HEK293 (cell line): ENCODE data around the gene LY86.

Experiments used
- CTCF ChIA-PET: fragments of 350-600 bp; formaldehyde crosslinking; extraction: SDS; loops from one replicate; lab custom pipeline; 2021; ENCODE audit warnings: antibody characterized with exemption; lab: Yijun Ruan, JAX
- POLR2A ChIA-PET: fragments of 300-600 bp; formaldehyde crosslinking; extraction: SDS; loops from one replicate; lab custom pipeline; 2020; ENCODE audit warnings: antibody characterized with exemption, inconsistent platforms; lab: Yijun Ruan, JAX
- H3K27ac ChIP-seq: fragments of 200-500 bp; sonication (Bioruptor generic); 2 replicates; pipeline ENCODE4 v1.5.1; 2014; ENCODE audit warnings: low read depth, low read length, control low read depth, inconsistent platforms; ENCODE audit errors: extremely low read depth
- H3K36me3 ChIP-seq, 2 experiments: fragments of 200-500 bp in 1 of 2; sonication (Bioruptor generic) in 1 of 2; 1 replicate in 1 of 2; 2 replicates in 1 of 2; pipeline ENCODE4 v1.5.1; 2014 to 2017; ENCODE audit warnings: inconsistent platforms in 2 of 2, low read length in 2 of 2; ENCODE audit not compliant: control insufficient read depth in 2 of 2, insufficient read depth in 1 of 2
- H3K4me1 ChIP-seq: fragments of 200-500 bp; sonication (Bioruptor generic); 2 replicates; pipeline ENCODE4 v1.5.1; 2014; ENCODE audit warnings: mild to moderate bottlenecking, low read length, inconsistent platforms; ENCODE audit not compliant: control insufficient read depth, insufficient read depth
- H3K4me3 ChIP-seq: 2 replicates; pipeline ENCODE4 v1.5.1; 2011; ENCODE audit warnings: low read depth, mild to moderate bottlenecking, control low read depth, low read length, moderate library complexity
- H3K9me3 ChIP-seq: fragments of 200-500 bp; sonication (Bioruptor generic); 2 replicates; pipeline ENCODE4 v1.5.1; 2014; ENCODE audit warnings: low read depth, low read length, inconsistent platforms; ENCODE audit not compliant: control insufficient read depth, insufficient read depth
- ATF2 ChIP-seq: fragments of 450-650 bp; formaldehyde crosslinking; IDR thresholded peaks from 2 replicates; pipeline ENCODE4 v1.5.1; 2016; ENCODE audit warnings: missing biosample characterization, missing genetic modification characterization, low read depth
- BCL11A ChIP-seq: fragments of 450-650 bp; formaldehyde crosslinking; IDR thresholded peaks from 2 replicates; pipeline ENCODE4 v1.5.1; 2016; ENCODE audit warnings: low read depth, missing biosample characterization, missing genetic modification characterization
- BCL11B ChIP-seq: fragments of 450-650 bp; formaldehyde crosslinking; IDR thresholded peaks from 2 replicates; pipeline ENCODE4 v1.5.1; 2016; ENCODE audit warnings: low read depth, missing biosample characterization, missing genetic modification characterization
- BCL6B ChIP-seq: fragments of 450-650 bp; formaldehyde crosslinking; IDR thresholded peaks from 2 replicates; pipeline ENCODE4 v1.5.1; 2017; ENCODE audit warnings: missing biosample characterization, missing genetic modification characterization
- GLI2 ChIP-seq: fragments of 450-650 bp; formaldehyde crosslinking; IDR thresholded peaks from 2 replicates; pipeline ENCODE4; 2017; ENCODE audit warnings: missing biosample characterization, missing genetic modification characterization, low read depth, borderline replicate concordance
- GLIS1 ChIP-seq: fragments of 450-650 bp; formaldehyde crosslinking; IDR thresholded peaks from 2 replicates; pipeline ENCODE4 v1.5.1; 2016; ENCODE audit warnings: missing biosample characterization, missing genetic modification characterization
- HOXA7 ChIP-seq: sonication (generic); formaldehyde crosslinking; IDR thresholded peaks from 2 replicates; pipeline ENCODE4 v1.8.1; 2022; ENCODE audit warnings: missing genetic modification reagents, borderline replicate concordance
- KLF7 ChIP-seq: fragments of 450-650 bp; formaldehyde crosslinking; IDR thresholded peaks from 2 replicates; pipeline ENCODE4 v1.5.1; 2016; ENCODE audit warnings: missing biosample characterization, missing genetic modification characterization, borderline replicate concordance
- TSHZ1 ChIP-seq: fragments of 450-650 bp; formaldehyde crosslinking; IDR thresholded peaks from 2 replicates; pipeline ENCODE4 v1.5.1; 2016; ENCODE audit warnings: missing biosample characterization, missing genetic modification characterization, borderline replicate concordance
- ZFP37 ChIP-seq: fragments of 450-650 bp; formaldehyde crosslinking; IDR thresholded peaks from 2 replicates; pipeline ENCODE4 v1.5.1; 2016; ENCODE audit warnings: missing biosample characterization, missing genetic modification characterization
- ZFP41 ChIP-seq: fragments of 450-650 bp; formaldehyde crosslinking; IDR thresholded peaks from 2 replicates; pipeline ENCODE4 v1.5.1; 2016; ENCODE audit warnings: missing biosample characterization, missing genetic modification characterization, borderline replicate concordance
- ZNF16 ChIP-seq: fragments of 450-650 bp; formaldehyde crosslinking; IDR thresholded peaks from 2 replicates; pipeline ENCODE4 v1.5.1; 2016; ENCODE audit warnings: low read depth, missing biosample characterization, missing genetic modification characterization
- ZNF211 ChIP-seq: fragments of 450-650 bp; formaldehyde crosslinking; IDR thresholded peaks from 2 replicates; pipeline ENCODE4 v1.5.1; 2016; ENCODE audit warnings: low read depth, missing biosample characterization, missing genetic modification characterization
- ZNF23 ChIP-seq: fragments of 450-650 bp; formaldehyde crosslinking; IDR thresholded peaks from 2 replicates; pipeline ENCODE4 v1.5.1; 2016; ENCODE audit warnings: missing biosample characterization, missing genetic modification characterization, borderline replicate concordance
- ZNF335 ChIP-seq: fragments of 450-650 bp; formaldehyde crosslinking; conservative IDR thresholded peaks from 2 replicates; pipeline ENCODE4 v1.5.1; 2016; ENCODE audit warnings: missing biosample characterization, missing genetic modification characterization
- ZNF416 ChIP-seq: fragments of 450-650 bp; formaldehyde crosslinking; IDR thresholded peaks from 2 replicates; pipeline ENCODE4 v1.5.1; 2016; ENCODE audit warnings: missing biosample characterization, missing genetic modification characterization
- ZNF426 ChIP-seq: fragments of 450-650 bp; formaldehyde crosslinking; IDR thresholded peaks from 2 replicates; pipeline ENCODE4 v1.5.1; 2017; ENCODE audit warnings: missing biosample characterization, missing genetic modification characterization, mild to moderate bottlenecking, inconsistent platforms, moderate library complexity
- ZNF514 ChIP-seq: fragments of 450-650 bp; formaldehyde crosslinking; IDR thresholded peaks from 2 replicates; pipeline ENCODE4 v1.5.1; 2016; ENCODE audit warnings: missing biosample characterization, missing genetic modification characterization
- ZNF529 ChIP-seq: fragments of 450-650 bp; formaldehyde crosslinking; IDR thresholded peaks from 2 replicates; pipeline ENCODE4 v1.5.1; 2017; ENCODE audit warnings: missing genetic modification characterization, missing biosample characterization; ENCODE audit not compliant: insufficient replicate concordance
- ZNF549 ChIP-seq: fragments of 450-650 bp; IDR thresholded peaks from 2 replicates; pipeline ENCODE4 v1.5.1; 2018; ENCODE audit warnings: missing biosample characterization, missing genetic modification characterization, mild to moderate bottlenecking, inconsistent platforms, moderate library complexity
- ZNF658 ChIP-seq: fragments of 450-650 bp; formaldehyde crosslinking; IDR thresholded peaks from 2 replicates; pipeline ENCODE4; 2016; ENCODE audit warnings: missing biosample characterization, missing genetic modification characterization
- ZNF707 ChIP-seq: fragments of 450-650 bp; formaldehyde crosslinking; IDR thresholded peaks from 2 replicates; pipeline ENCODE4 v1.5.1; 2016; ENCODE audit warnings: missing biosample characterization, missing genetic modification characterization
- ZSCAN4 ChIP-seq: fragments of 450-650 bp; formaldehyde crosslinking; IDR thresholded peaks from 2 replicates; pipeline ENCODE4 v1.5.1; 2017; ENCODE audit warnings: missing biosample characterization, missing genetic modification characterization
- TF ChIP-seq, protein P1 (sequence below): fragments of 450-650 bp; IDR thresholded peaks from 2 replicates; pipeline ENCODE4 v1.5.1; 2018; ENCODE audit warnings: missing biosample characterization, mild to moderate bottlenecking, missing genetic modification characterization

LY86 gene

GRCh38 chr6:6593867-6594468, 5.4 kb downstream of the LY86 start:
- no peaks in the 10 kb centered on the region for H3K9me3 ChIP-seq
- TF ChIP-seq ZNF658, result no peak
- TF ChIP-seq ZNF16 (tag by site-specific recombination), result no peak
- no peak for TF ChIP-seq HOXA7
- TF ChIP-seq GLI2, result no peak
- no peak for TF ChIP-seq TSHZ1 (tag by site-specific recombination)
- no peak for TF ChIP-seq ZNF549 (tag by site-specific recombination)
- no peak for TF ChIP-seq BCL11B
- TF ChIP-seq ZNF335 (tag by site-specific recombination), result no peak
- no peak for TF ChIP-seq ZFP37 (tag by site-specific recombination)
- no peak for TF ChIP-seq ATF2
- no peak for TF ChIP-seq ZNF707
- TF ChIP-seq, protein P1, sequence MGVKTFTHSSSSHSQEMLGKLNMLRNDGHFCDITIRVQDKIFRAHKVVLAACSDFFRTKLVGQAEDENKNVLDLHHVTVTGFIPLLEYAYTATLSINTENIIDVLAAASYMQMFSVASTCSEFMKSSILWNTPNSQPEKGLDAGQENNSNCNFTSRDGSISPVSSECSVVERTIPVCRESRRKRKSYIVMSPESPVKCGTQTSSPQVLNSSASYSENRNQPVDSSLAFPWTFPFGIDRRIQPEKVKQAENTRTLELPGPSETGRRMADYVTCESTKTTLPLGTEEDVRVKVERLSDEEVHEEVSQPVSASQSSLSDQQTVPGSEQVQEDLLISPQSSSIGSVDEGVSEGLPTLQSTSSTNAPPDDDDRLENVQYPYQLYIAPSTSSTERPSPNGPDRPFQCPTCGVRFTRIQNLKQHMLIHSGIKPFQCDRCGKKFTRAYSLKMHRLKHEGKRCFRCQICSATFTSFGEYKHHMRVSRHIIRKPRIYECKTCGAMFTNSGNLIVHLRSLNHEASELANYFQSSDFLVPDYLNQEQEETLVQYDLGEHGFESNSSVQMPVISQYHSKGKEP, result no peak
- TF ChIP-seq GLIS1 (tag by site-specific recombination), result no peak
- no peak for TF ChIP-seq ZNF529 (tag by site-specific recombination)
- no peak for TF ChIP-seq ZNF23 (tag by site-specific recombination)
- TF ChIP-seq ZNF416, result no peak
- TF ChIP-seq ZNF426 (tag by site-specific recombination), result no peak
- no peak overlapping the region for H3K27ac ChIP-seq
- no peaks in the 10 kb centered on the region for H3K4me1 ChIP-seq
- ChIA-PET POLR2A (no interaction called here), CTCF (interaction anchor here (0.8 kb wide), 1 partner anchor 800 kb away, joined by 6 read pairs; no protein-coding TSS in a partner anchor)
- no peaks in the 10 kb centered on the region for H3K36me3 ChIP-seq
- no peak overlapping the region for H3K4me3 ChIP-seq

DNA sequence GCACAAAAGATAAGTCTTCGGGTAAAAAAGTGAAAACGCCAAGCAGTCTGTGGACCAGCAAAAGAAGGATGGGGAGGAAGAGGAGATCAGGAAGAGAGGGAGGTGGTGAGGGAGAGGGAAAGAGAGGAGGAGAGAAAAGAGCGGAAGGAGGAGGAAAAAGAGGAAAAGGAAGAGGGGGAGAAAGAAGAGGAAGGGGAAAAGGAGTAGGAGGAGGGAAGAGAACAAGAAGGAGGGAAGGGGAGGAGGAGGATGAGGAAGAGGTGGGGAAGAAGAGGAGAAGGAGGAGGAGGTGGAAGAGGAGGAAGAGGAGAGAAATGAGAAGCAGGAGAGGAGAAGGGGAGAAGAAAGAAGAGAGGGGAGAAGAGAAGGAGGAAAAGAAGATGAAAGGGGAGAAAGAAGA, 6.5 kb downstream of the LY86 start:
- Histone ChIP-seq H3K4me3 (no peak overlapping the region), H3K9me3 (no peaks in the 10 kb centered on the region), H3K36me3 (no peaks in the 10 kb centered on the region), H3K27ac (no peak overlapping the region), H3K4me1 (no peaks in the 10 kb centered on the region)
- POLR2A ChIA-PET, result no interaction called here
- CTCF ChIA-PET, result no interaction called here
- TF ChIP-seq ZFP41 (tag by site-specific recombination), result no peak
- TF ChIP-seq ZNF211 (tag by site-specific recombination), result no peak
- no peak for TF ChIP-seq ZSCAN4
- TF ChIP-seq TSHZ1 (tag by site-specific recombination), result no peak
- no peak for TF ChIP-seq KLF7 (tag by site-specific recombination)
- TF ChIP-seq ZNF514 (tag by site-specific recombination), result no peak
- no peak for TF ChIP-seq BCL11A (tag by site-specific recombination)
- TF ChIP-seq BCL6B, result no peak
